ENCODE results near the gene B4GALNT4. TPM values are rescaled to one million over a fixed set of nuclear protein-coding genes. Genes with fewer than 3 reads are reported as not detected.
"Not testable (repeated sequence)": the region's sequence is repeated elsewhere in the genome, so short reads cannot be mapped to it uniquely, and the experiment has no call there.

The B4GALNT4 gene
- total RNA-seq, 6 experiments from 2014 or later: 0.05 to 0.07 TPM; not detected in 4

DNA sequence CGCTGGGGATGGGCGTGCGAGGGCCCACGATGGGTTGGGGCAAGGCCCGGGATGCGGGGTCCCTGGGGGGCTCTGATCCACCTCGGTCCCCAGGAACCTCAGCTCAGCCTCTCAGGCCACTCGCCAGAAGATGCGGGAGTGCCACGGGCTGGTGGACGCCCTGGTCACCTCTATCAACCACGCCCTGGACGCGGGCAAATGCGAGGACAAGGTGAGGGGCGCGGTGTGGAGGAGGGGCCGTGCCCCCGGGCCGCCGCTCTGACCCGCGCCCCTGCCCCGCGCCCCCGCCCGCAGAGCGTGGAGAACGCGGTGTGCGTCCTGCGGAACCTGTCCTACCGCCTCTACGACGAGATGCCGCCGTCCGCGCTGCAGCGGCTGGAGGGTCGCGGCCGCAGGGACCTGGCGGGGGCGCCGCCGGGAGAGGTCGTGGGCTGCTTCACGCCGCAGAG is 31.0 kb downstream of the B4GALNT4 start:
- no peaks in the 10 kb centered on the region for H3K36me3 ChIP-seq
- no peaks in the 10 kb centered on the region for H3K4me1 ChIP-seq
- no peak for DNase-seq
- no peak overlapping the region for H3K4me3 ChIP-seq
- intact Hi-C loops (cut with DNase I): loop anchor here in 1 of 2 donors (10.0 kb wide), 2 partner anchors 55 to 125 kb away; partner anchors contain the start of gene PTDSS2
- no peak overlapping the region for H3K27ac ChIP-seq
- WGBS (ENCODE audit: insufficient coverage, low coverage, low lambda C conversion rate, missing lambda C conversion rate): no CpG with 5 or more reads among the region's 50 CpGs
- H3K27me3 ChIP-seq: no peaks in the 10 kb centered on the region
- no peak for ATAC-seq
- no peaks in the 10 kb centered on the region for H3K9me3 ChIP-seq
- no peak for TF ChIP-seq POLR2A (IDR thresholded peaks at IDR 0.05)
- TF ChIP-seq, protein P1, sequence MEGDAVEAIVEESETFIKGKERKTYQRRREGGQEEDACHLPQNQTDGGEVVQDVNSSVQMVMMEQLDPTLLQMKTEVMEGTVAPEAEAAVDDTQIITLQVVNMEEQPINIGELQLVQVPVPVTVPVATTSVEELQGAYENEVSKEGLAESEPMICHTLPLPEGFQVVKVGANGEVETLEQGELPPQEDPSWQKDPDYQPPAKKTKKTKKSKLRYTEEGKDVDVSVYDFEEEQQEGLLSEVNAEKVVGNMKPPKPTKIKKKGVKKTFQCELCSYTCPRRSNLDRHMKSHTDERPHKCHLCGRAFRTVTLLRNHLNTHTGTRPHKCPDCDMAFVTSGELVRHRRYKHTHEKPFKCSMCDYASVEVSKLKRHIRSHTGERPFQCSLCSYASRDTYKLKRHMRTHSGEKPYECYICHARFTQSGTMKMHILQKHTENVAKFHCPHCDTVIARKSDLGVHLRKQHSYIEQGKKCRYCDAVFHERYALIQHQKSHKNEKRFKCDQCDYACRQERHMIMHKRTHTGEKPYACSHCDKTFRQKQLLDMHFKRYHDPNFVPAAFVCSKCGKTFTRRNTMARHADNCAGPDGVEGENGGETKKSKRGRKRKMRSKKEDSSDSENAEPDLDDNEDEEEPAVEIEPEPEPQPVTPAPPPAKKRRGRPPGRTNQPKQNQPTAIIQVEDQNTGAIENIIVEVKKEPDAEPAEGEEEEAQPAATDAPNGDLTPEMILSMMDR (IDR thresholded peaks at IDR 0.05): no peak

GRCh38 chr11:401196-401595 is 31.9 kb downstream of the B4GALNT4 start:
- DNase-seq, H3K4me1 ChIP-seq, ATAC-seq, H3K4me3 ChIP-seq, H3K27me3 ChIP-seq, H3K9me3 ChIP-seq, H3K27ac ChIP-seq, H3K36me3 ChIP-seq: not testable (repeated sequence)
- WGBS (ENCODE audit: insufficient coverage, low coverage, low lambda C conversion rate, missing lambda C conversion rate): 91% methylated on average over 9 of the region's 52 CpGs
- intact Hi-C loops (cut with DNase I): loop anchor here in 1 of 2 donors (10.0 kb wide), 2 partner anchors 54 to 124 kb away; partner anchors contain the start of gene PTDSS2

DNA sequence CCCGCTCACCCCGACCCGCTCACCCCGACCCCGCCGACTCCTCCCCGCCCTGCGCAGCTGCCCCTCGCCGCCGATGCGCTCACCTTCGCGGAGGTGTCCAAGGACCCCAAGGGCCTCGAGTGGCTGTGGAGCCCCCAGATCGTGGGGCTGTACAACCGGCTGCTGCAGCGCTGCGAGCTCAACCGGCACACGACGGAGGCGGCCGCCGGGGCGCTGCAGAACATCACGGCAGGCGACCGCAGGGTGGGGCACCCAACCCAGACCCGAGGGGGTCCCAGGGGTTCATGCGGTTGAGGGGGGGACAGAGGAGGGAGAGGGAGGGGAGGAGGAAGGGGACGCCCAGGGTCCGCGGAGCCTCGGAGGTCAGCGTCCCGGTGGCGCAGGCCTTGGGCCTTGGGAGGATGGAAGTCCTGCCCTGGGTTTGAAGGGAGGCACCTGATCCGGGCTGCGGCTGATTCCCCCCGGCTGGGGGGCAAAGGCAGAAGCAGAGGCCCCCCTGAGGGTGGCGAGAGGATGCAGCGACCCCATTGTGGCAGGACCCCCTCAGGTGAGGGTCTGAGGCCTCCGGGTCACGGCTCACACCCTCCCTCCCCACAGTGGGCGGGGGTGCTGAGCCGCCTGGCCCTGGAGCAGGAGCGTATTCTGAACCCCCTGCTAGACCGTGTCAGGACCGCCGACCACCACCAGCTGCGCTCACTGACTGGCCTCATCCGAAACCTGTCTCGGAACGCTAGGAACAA is 33.9 kb downstream of the B4GALNT4 start:
- ATAC-seq (no peak), DNase-seq (peak in 2 of 3 donors; percentile 42 to 57)
- WGBS (ENCODE audit: insufficient coverage, low coverage, low lambda C conversion rate, missing lambda C conversion rate): 81% methylated on average over 14 of the region's 55 CpGs
- TF ChIP-seq, protein P1 (IDR thresholded peaks at IDR 0.05): no peak
- TF ChIP-seq POLR2A (IDR thresholded peaks at IDR 0.05): no peak
- Histone ChIP-seq H3K36me3 (no peaks in the 10 kb centered on the region), H3K9me3 (no peaks in the 10 kb centered on the region), H3K4me3 (no peak overlapping the region), H3K27me3 (no peaks in the 10 kb centered on the region), H3K4me1 (peaks cover 0 to 23% (median 10%) of the 10 kb centered on the region in 4 donors), H3K27ac (no peak overlapping the region)
- intact Hi-C loops (cut with DNase I): loop anchor here in 1 of 2 donors (10.0 kb wide), 2 partner anchors 52 to 122 kb away; partner anchors contain the start of gene PTDSS2

DNA sequence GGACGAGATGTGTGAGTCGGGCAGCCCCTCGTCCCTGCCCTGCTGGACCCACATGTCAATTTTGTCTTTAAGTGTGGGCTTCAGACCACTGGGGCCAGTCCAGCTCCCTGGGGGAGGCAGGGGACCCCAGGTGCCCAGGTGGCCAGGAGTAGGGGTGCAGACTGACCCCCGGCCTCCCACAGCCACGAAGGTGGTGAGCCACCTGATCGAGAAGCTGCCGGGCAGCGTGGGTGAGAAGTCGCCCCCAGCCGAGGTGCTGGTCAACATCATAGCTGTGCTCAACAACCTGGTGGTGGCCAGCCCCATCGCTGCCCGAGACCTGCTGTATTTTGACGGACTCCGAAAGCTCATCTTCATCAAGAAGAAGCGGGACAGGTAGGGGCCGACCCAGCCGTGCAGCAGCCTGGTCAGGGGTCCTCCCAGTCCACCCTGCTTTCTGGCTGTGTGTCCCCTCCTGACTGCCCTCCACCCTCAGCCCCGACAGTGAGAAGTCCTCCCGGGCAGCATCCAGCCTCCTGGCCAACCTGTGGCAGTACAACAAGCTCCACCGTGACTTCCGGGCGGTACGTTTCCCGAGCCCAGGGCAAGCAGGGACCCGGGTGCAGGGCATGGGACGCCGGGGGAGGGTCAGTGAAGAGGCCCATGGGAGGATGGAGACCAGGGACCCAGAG is 34.6 kb downstream of the B4GALNT4 start:
- no peaks in the 10 kb centered on the region for H3K36me3 ChIP-seq
- no peaks in the 10 kb centered on the region for H3K9me3 ChIP-seq
- WGBS (ENCODE audit: insufficient coverage, low coverage, low lambda C conversion rate, missing lambda C conversion rate): no CpG with 5 or more reads among the region's 27 CpGs
- H3K4me1 ChIP-seq: peaks cover 0 to 30% (median 13%) of the 10 kb centered on the region in 4 donors
- intact Hi-C loops (cut with DNase I): loop anchor here in 1 of 2 donors (10.0 kb wide), 2 partner anchors 51 to 121 kb away; partner anchors contain the start of gene PTDSS2
- DNase-seq: peak in 2 of 3 donors; percentile 48 to 53
- no peak overlapping the region for H3K27ac ChIP-seq
- no peak for TF ChIP-seq POLR2A (IDR thresholded peaks at IDR 0.05)
- TF ChIP-seq, protein P1 (IDR thresholded peaks at IDR 0.05): no peak
- ATAC-seq: no peak
- no peak overlapping the region for H3K4me3 ChIP-seq
- no peaks in the 10 kb centered on the region for H3K27me3 ChIP-seq
